GM10266 (cell line): Measurements from ENCODE around the gene ZFYVE28.

ENCODE experiments used
- DNase-seq: peaks from one replicate; pipeline ENCODE4 v3.0.0; 2012; ENCODE audit errors: extremely low spot score
- TF ChIP-seq, protein P1 (sequence below): IDR thresholded peaks from 2 replicates; pipeline ENCODE4 v1.5.1; 2012; ENCODE audit warnings: mild to moderate bottlenecking, low read depth; ENCODE audit not compliant: control insufficient read depth, insufficient read depth; ENCODE audit errors: missing control alignments

Gene ZFYVE28

DNA sequence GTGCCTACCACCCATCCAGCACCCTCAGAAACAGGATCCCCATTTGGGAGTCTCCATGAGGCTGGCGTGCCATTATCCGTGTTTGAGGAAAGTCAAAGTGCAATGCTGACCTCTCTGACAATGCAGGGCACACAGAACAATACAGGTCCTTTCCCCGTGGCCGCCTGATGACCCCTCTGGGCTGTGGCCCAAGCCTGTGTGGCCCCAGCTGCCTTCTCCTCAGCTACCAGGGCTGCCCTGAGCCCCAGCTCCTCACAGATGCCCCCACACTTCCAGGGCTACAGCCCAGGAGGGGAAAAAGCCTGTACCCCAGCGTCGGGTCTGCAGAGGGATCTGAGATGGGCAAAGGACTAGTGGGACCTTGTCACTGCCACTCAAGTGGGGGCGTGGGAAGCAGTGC is 15.5 kb downstream of the ZFYVE28 start:
- no peak for DNase-seq

DNA sequence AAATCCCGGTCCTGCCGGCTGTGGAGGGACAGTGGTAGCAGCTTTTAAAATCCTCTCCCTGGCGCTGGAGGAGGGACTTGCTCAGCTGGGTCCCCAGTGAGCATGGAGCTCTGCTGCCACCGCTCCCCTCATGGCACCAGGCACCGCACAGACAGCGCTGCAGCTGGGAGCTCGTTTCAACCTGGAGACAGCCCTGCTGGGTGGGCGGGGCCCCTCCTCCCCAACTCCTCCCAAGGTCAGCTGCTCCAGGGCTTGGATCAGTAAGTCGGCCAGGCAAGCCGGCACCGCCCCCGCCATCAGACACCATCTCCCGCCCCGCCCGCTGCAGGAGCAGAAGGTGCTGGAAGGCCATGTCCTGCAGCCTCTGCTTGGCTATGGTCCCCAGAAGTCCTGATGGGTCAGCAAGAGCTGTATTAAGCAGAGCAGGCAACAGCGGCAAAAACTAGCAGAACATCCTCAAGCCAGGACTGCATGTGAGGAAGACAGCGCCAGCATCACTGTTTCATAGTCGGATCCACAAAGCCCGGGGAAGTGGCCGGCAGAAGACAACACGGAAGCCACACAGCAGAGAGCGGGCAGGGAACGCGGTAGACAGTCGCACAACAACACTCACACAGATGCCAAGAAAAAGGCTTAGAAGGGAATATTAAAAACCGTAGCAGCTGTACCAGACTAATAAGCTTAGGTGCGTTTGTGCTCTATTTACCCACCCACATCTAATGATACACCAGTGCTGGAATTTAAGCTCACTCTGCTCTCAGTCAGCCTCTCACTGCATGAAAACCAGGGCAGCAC is 16.2 kb downstream of the ZFYVE28 start:
- TF ChIP-seq, protein P1, sequence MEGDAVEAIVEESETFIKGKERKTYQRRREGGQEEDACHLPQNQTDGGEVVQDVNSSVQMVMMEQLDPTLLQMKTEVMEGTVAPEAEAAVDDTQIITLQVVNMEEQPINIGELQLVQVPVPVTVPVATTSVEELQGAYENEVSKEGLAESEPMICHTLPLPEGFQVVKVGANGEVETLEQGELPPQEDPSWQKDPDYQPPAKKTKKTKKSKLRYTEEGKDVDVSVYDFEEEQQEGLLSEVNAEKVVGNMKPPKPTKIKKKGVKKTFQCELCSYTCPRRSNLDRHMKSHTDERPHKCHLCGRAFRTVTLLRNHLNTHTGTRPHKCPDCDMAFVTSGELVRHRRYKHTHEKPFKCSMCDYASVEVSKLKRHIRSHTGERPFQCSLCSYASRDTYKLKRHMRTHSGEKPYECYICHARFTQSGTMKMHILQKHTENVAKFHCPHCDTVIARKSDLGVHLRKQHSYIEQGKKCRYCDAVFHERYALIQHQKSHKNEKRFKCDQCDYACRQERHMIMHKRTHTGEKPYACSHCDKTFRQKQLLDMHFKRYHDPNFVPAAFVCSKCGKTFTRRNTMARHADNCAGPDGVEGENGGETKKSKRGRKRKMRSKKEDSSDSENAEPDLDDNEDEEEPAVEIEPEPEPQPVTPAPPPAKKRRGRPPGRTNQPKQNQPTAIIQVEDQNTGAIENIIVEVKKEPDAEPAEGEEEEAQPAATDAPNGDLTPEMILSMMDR = no peak
- DNase-seq = no peak

More for the DNA sequence above, 15.5 kb downstream of the ZFYVE28 start:
- TF ChIP-seq, protein P1 = no peak

DNA sequence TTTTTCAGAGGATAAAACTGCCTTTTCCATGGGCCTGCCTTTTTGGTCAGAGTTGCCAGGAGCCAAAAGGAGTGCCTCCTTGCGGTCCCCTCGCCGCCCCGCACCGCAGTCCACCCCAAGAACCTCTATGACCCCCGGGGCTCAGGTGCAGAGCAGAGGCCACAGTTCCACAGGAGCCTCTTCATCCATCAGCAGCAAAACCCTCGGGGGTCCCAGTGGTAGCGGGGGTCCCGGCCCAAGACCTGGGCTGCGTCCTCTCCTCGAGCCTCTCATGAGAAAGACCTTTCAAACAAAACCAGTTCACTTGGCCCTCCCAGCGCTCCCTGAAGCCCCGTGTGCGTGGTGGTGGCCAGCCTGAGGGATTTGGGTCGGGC is 16.8 kb downstream of the ZFYVE28 start:
- no peak for DNase-seq
- TF ChIP-seq, protein P1 = no peak

DNA sequence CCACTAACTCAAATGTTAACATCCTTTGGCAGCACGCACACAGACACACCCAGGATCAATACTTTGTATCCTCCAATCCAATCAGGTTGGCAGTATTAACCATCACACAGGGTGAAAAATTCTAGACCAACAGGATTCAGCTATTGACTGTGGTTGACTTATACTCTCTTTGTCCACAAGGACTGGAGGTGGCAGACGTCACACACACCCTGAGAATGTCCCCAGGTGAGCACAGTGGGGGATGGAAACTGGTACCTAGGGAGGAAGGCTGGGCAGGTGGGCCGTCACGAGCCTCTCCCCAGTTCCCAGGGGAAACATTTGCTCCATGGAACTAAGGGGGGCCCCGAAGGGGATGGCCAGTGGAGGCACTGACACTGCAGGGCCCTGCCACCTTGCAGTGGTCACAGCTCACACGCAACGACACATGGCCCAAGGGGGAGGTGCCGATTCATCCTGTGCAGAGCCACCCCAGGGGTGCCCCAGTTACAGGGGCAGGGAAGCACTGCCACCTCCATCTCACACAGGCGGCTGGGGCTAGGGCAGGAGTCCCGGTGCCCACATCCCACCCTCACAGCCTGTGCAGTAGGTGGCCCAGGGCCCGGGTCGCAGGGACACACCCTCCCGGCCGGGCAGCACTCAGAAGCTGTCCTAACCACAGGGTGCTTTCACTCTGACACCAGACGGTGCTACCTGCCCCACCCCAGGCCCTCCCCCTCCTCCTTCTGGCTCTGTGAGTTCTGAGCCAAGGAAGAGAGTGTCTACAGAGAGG is 17.4 kb downstream of the ZFYVE28 start:
- TF ChIP-seq, protein P1 = no peak
- DNase-seq = no peak

DNA sequence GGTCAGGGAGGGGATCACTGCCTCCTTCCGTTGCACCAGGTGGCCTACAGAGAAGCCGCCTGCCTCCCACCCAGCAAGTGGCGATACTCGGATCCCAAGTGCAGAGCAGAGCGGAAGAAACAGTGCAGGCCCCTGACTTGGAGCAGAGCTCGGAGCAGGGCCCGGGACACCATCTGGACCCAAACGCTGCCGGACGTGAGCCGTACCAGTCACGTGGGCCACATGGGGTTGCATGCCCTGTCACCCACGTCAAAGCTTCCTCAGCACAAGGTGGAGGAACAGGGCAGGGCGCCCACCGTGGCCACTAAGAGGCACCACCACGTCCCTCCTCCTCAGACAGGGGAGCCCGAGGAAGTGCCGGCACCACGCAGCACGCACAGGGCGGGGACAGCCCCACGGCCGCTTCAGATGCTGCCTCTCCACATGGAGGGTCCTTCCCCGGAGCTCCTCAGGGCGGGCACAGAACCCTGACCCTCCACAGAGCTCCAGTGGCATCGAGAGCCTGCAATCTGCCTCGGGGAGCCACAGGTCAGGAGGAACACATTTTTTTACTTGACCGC is 18.7 kb downstream of the ZFYVE28 start:
- TF ChIP-seq, protein P1 = no peak
- DNase-seq = no peak

DNA sequence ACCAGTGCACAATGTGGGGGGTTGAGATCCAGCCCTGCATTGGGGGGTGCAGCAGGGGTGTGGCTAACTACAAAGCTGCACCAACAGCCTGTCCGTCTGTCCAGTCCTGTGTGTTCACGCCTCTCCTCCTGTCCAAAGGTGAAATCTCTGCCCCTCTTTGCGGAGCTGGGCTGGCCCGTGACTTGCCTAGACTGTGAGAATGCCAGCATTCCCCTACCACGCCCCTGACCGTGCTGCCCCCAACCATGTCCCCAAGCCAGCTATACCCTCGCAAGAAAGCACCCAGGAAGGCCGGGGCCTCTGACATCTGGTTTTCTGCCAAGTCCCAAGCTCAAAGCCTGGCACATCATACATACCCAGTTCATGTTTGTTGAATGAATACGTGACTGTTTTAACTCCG is 19.2 kb downstream of the ZFYVE28 start:
- no peak for DNase-seq
- TF ChIP-seq, protein P1 = no peak

DNA sequence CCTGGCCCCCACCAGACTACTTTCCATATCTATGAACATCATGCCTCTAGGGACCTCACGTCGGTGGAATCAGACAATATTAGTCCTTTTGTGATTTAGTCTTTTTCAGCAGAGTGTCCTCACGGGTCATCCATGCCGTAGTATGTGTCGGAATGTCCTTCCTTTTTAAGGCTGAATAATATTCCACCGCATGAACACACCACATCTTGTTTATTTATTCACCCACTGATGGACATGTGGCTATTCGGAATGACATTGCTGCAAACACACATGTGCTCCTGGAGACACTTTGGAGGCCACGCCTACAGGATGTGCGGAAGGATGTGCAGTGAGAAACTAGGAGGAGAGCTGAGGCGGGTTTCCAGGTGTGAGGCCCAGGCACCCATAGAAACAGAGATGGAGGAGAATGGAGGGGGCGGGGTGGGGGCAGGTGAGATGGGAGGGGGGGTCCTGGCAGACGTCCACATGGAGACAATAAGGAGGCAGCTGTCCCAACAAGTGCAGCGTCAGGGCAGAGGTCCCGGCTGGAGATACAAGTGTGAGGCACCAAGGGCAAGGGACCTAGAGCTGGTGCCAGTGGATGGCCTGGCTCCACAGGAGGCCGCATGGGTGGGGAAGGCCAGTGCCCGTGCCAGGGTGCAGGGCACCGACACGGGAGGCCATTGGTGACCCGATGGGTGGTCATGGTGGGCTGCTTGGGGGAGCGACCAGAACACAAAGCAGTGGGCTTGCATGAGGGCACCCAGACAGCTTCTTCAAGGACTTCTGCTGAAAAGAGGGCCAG is 20.7 kb downstream of the ZFYVE28 start:
- TF ChIP-seq, protein P1 = no peak
- no peak for DNase-seq
